Astrocyte (in vitro differentiated cells and primary cell): ENCODE measurements around the gene DHX29. TPM values are rescaled to one million over a fixed set of nuclear protein-coding genes. Genes with fewer than 3 reads are reported as not detected.

ENCODE experiments used
- DNase-seq: peaks from one replicate; pipeline ENCODE4 v3.0.0-alpha.2; 2010; ENCODE audit warnings: low read depth
- FAIRE-seq: peaks from 2 replicates; lab custom pipeline; 2011; peaks lifted over from hg19 to GRCh38; lab: Jason Lieb, UNC
- H2AFZ ChIP-seq: 2 replicates; pipeline ENCODE4 v1.6.0; 2012; ENCODE audit warnings: low read depth, low read length, inconsistent platforms
- H3K27ac ChIP-seq: 2 replicates; pipeline ENCODE4 v1.5.1; 2011; ENCODE audit warnings: low read depth, low read length, inconsistent platforms
- H3K27me3 ChIP-seq: 2 replicates; pipeline ENCODE4 v1.6.0; 2011; ENCODE audit warnings: low read length, inconsistent platforms; ENCODE audit not compliant: insufficient read depth
- H3K36me3 ChIP-seq: 2 replicates; pipeline ENCODE4 v1.5.1; 2011; ENCODE audit warnings: low read length, inconsistent platforms; ENCODE audit not compliant: insufficient read depth
- H3K4me1 ChIP-seq: 2 replicates; pipeline ENCODE4 v1.5.1; 2011; ENCODE audit warnings: low read length, inconsistent platforms; ENCODE audit not compliant: insufficient read depth
- H3K4me2 ChIP-seq: 2 replicates; pipeline ENCODE4 v1.6.0; 2012; ENCODE audit warnings: low read length, inconsistent platforms
- H3K4me3 ChIP-seq: 2 replicates; pipeline ENCODE4 v1.5.1; 2011; ENCODE audit warnings: low read depth, mild to moderate bottlenecking, low read length, inconsistent platforms; ENCODE audit not compliant: insufficient read depth
- H3K79me2 ChIP-seq: 2 replicates; pipeline ENCODE4 v1.6.0; 2012; ENCODE audit warnings: mild to moderate bottlenecking, low read length, inconsistent platforms; ENCODE audit not compliant: insufficient read depth
- H3K9ac ChIP-seq: 2 replicates; pipeline ENCODE4 v1.6.0; 2012; ENCODE audit warnings: mild to moderate bottlenecking, low read length, inconsistent platforms
- H3K9me3 ChIP-seq: 2 replicates; pipeline ENCODE4 v1.5.1; 2012; ENCODE audit warnings: low read depth, mild to moderate bottlenecking, low read length, inconsistent platforms; ENCODE audit not compliant: insufficient read depth
- H4K20me1 ChIP-seq: 2 replicates; pipeline ENCODE4 v1.6.0; 2012; ENCODE audit warnings: low read length, inconsistent platforms; ENCODE audit not compliant: insufficient read depth
- H3K27ac Mint-ChIP-seq: one replicate; pipeline ENCODE4 v1.8.0; 2021; ENCODE audit warnings: mild to moderate bottlenecking, mixed read lengths; ENCODE audit not compliant: unreplicated experiment
- H3K27me3 Mint-ChIP-seq: one replicate; pipeline ENCODE4 v1.8.0; 2021; ENCODE audit warnings: low read depth, mixed read lengths; ENCODE audit not compliant: unreplicated experiment
- H3K36me3 Mint-ChIP-seq: one replicate; pipeline ENCODE4 v1.8.0; 2021; ENCODE audit warnings: low read depth, mixed read lengths; ENCODE audit not compliant: unreplicated experiment
- H3K4me1 Mint-ChIP-seq: one replicate; pipeline ENCODE4 v1.8.0; 2021; ENCODE audit warnings: low read depth, mixed read lengths; ENCODE audit not compliant: unreplicated experiment
- H3K4me3 Mint-ChIP-seq: one replicate; pipeline ENCODE4 v1.8.0; 2021; ENCODE audit warnings: mild to moderate bottlenecking, moderate library complexity, mixed read lengths; ENCODE audit not compliant: unreplicated experiment
- H3K9me3 Mint-ChIP-seq: one replicate; pipeline ENCODE4 v1.8.0; 2021; ENCODE audit warnings: mild to moderate bottlenecking, mixed read lengths; ENCODE audit not compliant: unreplicated experiment
- CTCF ChIP-seq: IDR thresholded peaks from 2 replicates; pipeline ENCODE4 v1.5.1; 2011; ENCODE audit warnings: low read depth, mild to moderate bottlenecking, inconsistent platforms, low read length, moderate library complexity; ENCODE audit not compliant: insufficient read depth
- EZH2 ChIP-seq: IDR thresholded peaks from 2 replicates; pipeline ENCODE4 v1.6.1; 2012; ENCODE audit warnings: mild to moderate bottlenecking, low read length, inconsistent platforms; ENCODE audit not compliant: insufficient read depth
- total RNA-seq: library from RNA; stranded (reverse); gene quantifications from 2 replicates; pipeline ENCODE4 v1.2.1, GENCODE V29; 2021

Gene DHX29
- total RNA-seq, 1 donor from 2014 or later: 27.0 TPM

- DNase-seq (no peak), FAIRE-seq (no peak)
- no peaks in the 10 kb centered on the region for H3K27me3 Mint-ChIP-seq
- Histone ChIP-seq H3K79me2 (peaks cover 100% of the 10 kb centered on the region), H3K4me1 (no peaks in the 10 kb centered on the region), H3K9me3 (no peaks in the 10 kb centered on the region), H4K20me1 (peaks cover 68% of the 10 kb centered on the region), H3K4me3 (no peak overlapping the region), H3K9ac (no peak overlapping the region), H2AFZ (no peak overlapping the region), H3K27ac (no peak overlapping the region), H3K36me3 (no peaks in the 10 kb centered on the region), H3K4me2 (no peak overlapping the region), H3K27me3 (no peaks in the 10 kb centered on the region)
- H3K36me3 Mint-ChIP-seq: peaks cover 8% of the 10 kb centered on the region
- peaks cover 6% of the 10 kb centered on the region for H3K9me3 Mint-ChIP-seq
- H3K27ac Mint-ChIP-seq: no peak overlapping the region
- no peak overlapping the region for H3K4me3 Mint-ChIP-seq
- peaks cover 9% of the 10 kb centered on the region for H3K4me1 Mint-ChIP-seq
- TF ChIP-seq EZH2: no peak
- TF ChIP-seq CTCF: no peak
These were observed 9.3 kb upstream of the DHX29 start for GRCh38 chr5:55316837-55317236.

- Histone ChIP-seq H3K4me2 (no peak overlapping the region), H3K4me1 (no peaks in the 10 kb centered on the region), H3K79me2 (peaks cover 100% of the 10 kb centered on the region), H2AFZ (no peak overlapping the region), H3K27ac (no peak overlapping the region), H3K27me3 (no peaks in the 10 kb centered on the region), H3K9ac (no peak overlapping the region), H4K20me1 (peaks cover 68% of the 10 kb centered on the region), H3K36me3 (no peaks in the 10 kb centered on the region), H3K4me3 (no peak overlapping the region), H3K9me3 (no peaks in the 10 kb centered on the region)
- Mint-ChIP-seq H3K27me3 (no peaks in the 10 kb centered on the region), H3K4me1 (peaks cover 9% of the 10 kb centered on the region), H3K36me3 (peaks cover 8% of the 10 kb centered on the region), H3K27ac (no peak overlapping the region), H3K9me3 (peaks cover 6% of the 10 kb centered on the region), H3K4me3 (no peak overlapping the region)
- no peak for FAIRE-seq
- no peak for DNase-seq
- no peak for TF ChIP-seq EZH2
- TF ChIP-seq CTCF: no peak
These were observed 8.8 kb upstream of the DHX29 start for GRCh38 chr5:55316289-55316688.

GRCh38 chr5:55313870-55314617, 6.5 kb upstream of the DHX29 start:
- TF ChIP-seq CTCF: no peak
- TF ChIP-seq EZH2: no peak

More at GRCh38 chr5:55313870-55314617, 6.5 kb upstream of the DHX29 start:
- H3K36me3 ChIP-seq: no peaks in the 10 kb centered on the region
- peaks cover 9% of the 10 kb centered on the region for H3K4me1 Mint-ChIP-seq
- peaks cover 100% of the 10 kb centered on the region for H3K79me2 ChIP-seq
- no peaks in the 10 kb centered on the region for H3K27me3 ChIP-seq
- FAIRE-seq: no peak
- H2AFZ ChIP-seq: no peak overlapping the region
- no peak overlapping the region for H3K4me3 ChIP-seq
- no peaks in the 10 kb centered on the region for H3K4me1 ChIP-seq
- no peak for DNase-seq
- no peaks in the 10 kb centered on the region for H3K9me3 ChIP-seq
- no peak overlapping the region for H3K9ac ChIP-seq
- no peak overlapping the region for H3K4me2 ChIP-seq
- no peaks in the 10 kb centered on the region for H3K27me3 Mint-ChIP-seq
- H4K20me1 ChIP-seq: peaks cover 65% of the 10 kb centered on the region
- peaks cover 6% of the 10 kb centered on the region for H3K9me3 Mint-ChIP-seq
- H3K36me3 Mint-ChIP-seq: peaks cover 10% of the 10 kb centered on the region
- H3K27ac Mint-ChIP-seq: no peak overlapping the region
- H3K4me3 Mint-ChIP-seq: no peak overlapping the region
- no peak overlapping the region for H3K27ac ChIP-seq
